A549 (cell line): Measurements from ENCODE around the gene PRR9. TPM values are rescaled to one million over a fixed set of nuclear protein-coding genes. Genes with fewer than 3 reads are reported as not detected.

Experiments used
- ATAC-seq, 2 experiments: fragments of 200-7000 bp in 1 of 2; fragments of >200 bp in 1 of 2; cut with Nextera tagmentation in 1 of 2; cut with Tn5 transposase in 1 of 2; 3 replicates each; pipeline versions ENCODE4 v1.8.0 to v1.9.1; 2018 to 2020; ENCODE audit warnings: mild to moderate bottlenecking in 1 of 2, moderate library complexity in 1 of 2
- CTCF ChIA-PET: fragments of 300-600 bp; sonication (Branson Sonifier 250); formaldehyde crosslinking; extraction: SDS; loops from one replicate; lab custom pipeline; 2021; ENCODE audit warnings: antibody characterized with exemption, inconsistent platforms; lab: Yijun Ruan, JAX
- POLR2A ChIA-PET: fragments of 350-600 bp; formaldehyde crosslinking; extraction: SDS; loops from one replicate; lab custom pipeline; 2021; ENCODE audit warnings: antibody characterized with exemption, inconsistent platforms; lab: Yijun Ruan, JAX
- DNase-seq, 2 experiments: peaks; one replicate each; pipeline versions ENCODE4 v3.0.0 to v3.0.0-alpha.2; 2011 to 2016; ENCODE audit warnings: low read depth in 1 of 2, low spot score in 1 of 2
- FAIRE-seq: peaks from 2 replicates; lab custom pipeline; 2011; peaks lifted over from hg19 to GRCh38; lab: Jason Lieb, UNC
- H3K27ac ChIP-seq, 2 experiments: fragments of >200 bp; sonication (Bioruptor Twin); formaldehyde crosslinking; 3 replicates each; pipeline ENCODE4 v1.5.1; 2016 to 2017
- H3K4me1 ChIP-seq: fragments of >200 bp; sonication (Bioruptor Twin); formaldehyde crosslinking; 3 replicates; pipeline ENCODE4 v1.6.1; 2016
- H3K4me2 ChIP-seq: fragments of >200 bp; sonication (Bioruptor Twin); formaldehyde crosslinking; 3 replicates; pipeline ENCODE4 v1.6.1; 2016
- H3K4me3 ChIP-seq: fragments of >200 bp; sonication (Bioruptor Twin); formaldehyde crosslinking; 3 replicates; pipeline ENCODE4 v1.5.1; 2016
- H3K9me3 ChIP-seq: fragments of >200 bp; sonication (Bioruptor Twin); formaldehyde crosslinking; 3 replicates; pipeline ENCODE4 v1.6.1; 2016
- BHLHE40 ChIP-seq: IDR thresholded peaks from 2 replicates; pipeline ENCODE4 v1.6.1; 2012; ENCODE audit warnings: low read depth, low read length, inconsistent platforms
- CBX8 ChIP-seq: fragments of 200-600 bp; sonication (generic); IDR thresholded peaks from 2 replicates; pipeline ENCODE4 v1.6.1; 2016
- CTCF ChIP-seq: fragments of >200 bp; sonication (Bioruptor Twin); formaldehyde crosslinking; IDR thresholded peaks from 3 replicates; pipeline ENCODE4 v1.5.1; 2016
- EP300 ChIP-seq, 2 experiments: fragments of >200 bp; sonication (Bioruptor Twin); formaldehyde crosslinking; IDR thresholded peaks; 2 replicates in 1 of 2; 3 replicates in 1 of 2; pipeline ENCODE4 v1.6.1; 2016 to 2017
- HDAC2 ChIP-seq: fragments of 200-600 bp; sonication (generic); IDR thresholded peaks from 2 replicates; pipeline ENCODE4 v1.6.1; 2016
- HOXA7 ChIP-seq: fragments of 250-450 bp; sonication (Bioruptor Pico); IDR thresholded peaks from 2 replicates; pipeline ENCODE4 v1.5.0; 2020; ENCODE audit warnings: mild to moderate bottlenecking, moderate library complexity
- KDM5A ChIP-seq: fragments of 200-600 bp; sonication (generic); IDR thresholded peaks from 2 replicates; pipeline ENCODE4 v1.6.1; 2016; ENCODE audit warnings: antibody characterized with exemption, mild to moderate bottlenecking
- MAZ ChIP-seq: fragments of 150-350 bp; IDR thresholded peaks from 2 replicates; pipeline ENCODE4 v1.6.1; 2014; ENCODE audit warnings: antibody characterized with exemption, low read depth, low read length, borderline replicate concordance
- NFE2L2 ChIP-seq: fragments of 150-350 bp; conservative IDR thresholded peaks from 2 replicates; pipeline ENCODE4 v1.6.1; 2014; ENCODE audit warnings: low read length
- NPAS2 ChIP-seq: fragments of 250-450 bp; sonication (Bioruptor Pico); IDR thresholded peaks from 2 replicates; pipeline ENCODE4 v1.8.0; 2022; ENCODE audit warnings: mild to moderate bottlenecking, moderate library complexity, borderline replicate concordance
- RAD21 ChIP-seq, 2 experiments: fragments of >200 bp in 1 of 2; sonication (Bioruptor Twin) in 1 of 2; formaldehyde crosslinking in 1 of 2; IDR thresholded peaks in 1 of 2; conservative IDR thresholded peaks in 1 of 2; 2 replicates in 1 of 2; 3 replicates in 1 of 2; pipeline ENCODE4 v1.6.1; 2012 to 2018; ENCODE audit warnings: inconsistent platforms in 1 of 2
- RFX5 ChIP-seq: fragments of 450-650 bp; IDR thresholded peaks from 2 replicates; pipeline ENCODE4 v1.7.1; 2014; ENCODE audit warnings: antibody characterized with exemption, mild to moderate bottlenecking, moderate library complexity
- ZC3H11A ChIP-seq: fragments of 450-650 bp; IDR thresholded peaks from 2 replicates; pipeline ENCODE4 v1.6.1; 2014; ENCODE audit warnings: antibody characterized with exemption, mild to moderate bottlenecking
- ZFP36 ChIP-seq: fragments of 450-650 bp; IDR thresholded peaks from 2 replicates; pipeline ENCODE4 v1.6.1; 2014; ENCODE audit warnings: borderline replicate concordance; ENCODE audit not compliant: partially characterized antibody
- ZNF302 ChIP-seq: fragments of 250-450 bp; sonication (Bioruptor Pico); IDR thresholded peaks from 2 replicates; pipeline ENCODE4 v1.9.0; 2021; ENCODE audit warnings: inconsistent platforms, mild to moderate bottlenecking, moderate library complexity
- WGBS: methylation state at CpG from one replicate; pipeline ENCODE4 v1.1.6; 2017; ENCODE audit errors: missing lambda C conversion rate; 5-methylcytosine and 5-hydroxymethylcytosine counted together
- polyA plus RNA-seq, 4 experiments: library from polyadenylated mRNA; depleted of rRNA in 3 of 4; stranded (reverse); fragments of >200 nt; fragmentation: RNase III in 1 of 4; extraction: RNeasy Plus Mini Kit Qiagen cat#74134 plus additional on column Dnase treatment in 1 of 4; gene quantifications; 2 replicates in 3 of 4; 3 replicates in 1 of 4; pipeline ENCODE4 v1.2.3, GENCODE V29; 2011 to 2017
- TF ChIP-seq, protein P1 (sequence below): fragments of 250-450 bp; sonication (Bioruptor Pico); IDR thresholded peaks from 2 replicates; pipeline ENCODE4 v1.5.0; 2020; ENCODE audit warnings: low read depth, mild to moderate bottlenecking, moderate library complexity
- TF ChIP-seq, protein P2 (sequence below): fragments of >200 bp; sonication (Bioruptor Twin); formaldehyde crosslinking; IDR thresholded peaks from 2 replicates; pipeline ENCODE4 v1.6.1; 2016

Gene PRR9
- polyA plus RNA-seq, 2 of the 4 experiments (the other 2 are of a cell fraction), result not detected

DNA sequence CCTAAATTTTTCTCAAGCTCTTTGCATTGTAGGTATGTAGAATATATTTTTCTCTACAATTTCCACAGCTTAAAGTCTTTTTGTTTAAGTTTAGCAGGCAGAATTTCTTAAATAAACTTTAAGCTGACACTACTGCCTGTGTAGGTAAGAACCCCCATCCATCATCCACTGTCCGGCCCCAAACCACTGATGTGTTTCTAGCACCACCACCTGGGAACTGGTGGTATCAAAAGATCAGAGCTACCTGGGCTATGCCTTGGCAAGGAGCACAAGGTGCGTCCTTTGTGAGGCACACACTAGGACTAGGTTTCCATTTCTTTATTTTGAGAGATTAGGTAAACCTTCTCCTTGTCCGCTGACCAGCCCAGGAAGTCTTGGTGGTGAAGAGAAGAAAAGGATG is 24.7 kb upstream of the PRR9 start:
- FAIRE-seq (no peak), ATAC-seq (peak; percentile 55 to 74; a peak in 4 of 6 replicates)
- Histone ChIP-seq H3K4me1 (no peaks in the 10 kb centered on the region), H3K9me3 (no peaks in the 10 kb centered on the region), H3K4me3 (no peak overlapping the region)
- WGBS, result 0% methylated on average over 3 of the region's 3 CpGs
- POLR2A ChIA-PET, result no interaction called here
- TF ChIP-seq EP300 (IDR thresholded peaks at IDR 0.05) (no peak), RAD21 (conservative IDR thresholded peaks at IDR 0.05 in 1 of 2, IDR thresholded peaks at IDR 0.05 in 1 of 2) (peak; percentile 28 to 61; a peak in 3 of 5 replicates)
- TF ChIP-seq, all 56 proteins: peak for 1
- DNase-seq, result peak in 1 of 2 experiments; percentile 11
- Histone ChIP-seq H3K27ac (no peak overlapping the region), H3K4me2 (no peak overlapping the region)
- CTCF ChIA-PET, result interaction anchor here (0.7 to 3.5 kb wide), 13 partner anchors 9 to 538 kb away, joined by 3 to 31 read pairs (median 3); no protein-coding TSS in a partner anchor

GRCh38 chr1:153194331-153195050 is 22.9 kb upstream of the PRR9 start:
- FAIRE-seq, result no peak
- TF ChIP-seq CTCF, result no peak
- CTCF ChIA-PET, result interaction anchor here (0.9 to 1.6 kb wide), 2 partner anchors 234 to 541 kb away, joined by 3 to 4 read pairs; no protein-coding TSS in a partner anchor

DNA sequence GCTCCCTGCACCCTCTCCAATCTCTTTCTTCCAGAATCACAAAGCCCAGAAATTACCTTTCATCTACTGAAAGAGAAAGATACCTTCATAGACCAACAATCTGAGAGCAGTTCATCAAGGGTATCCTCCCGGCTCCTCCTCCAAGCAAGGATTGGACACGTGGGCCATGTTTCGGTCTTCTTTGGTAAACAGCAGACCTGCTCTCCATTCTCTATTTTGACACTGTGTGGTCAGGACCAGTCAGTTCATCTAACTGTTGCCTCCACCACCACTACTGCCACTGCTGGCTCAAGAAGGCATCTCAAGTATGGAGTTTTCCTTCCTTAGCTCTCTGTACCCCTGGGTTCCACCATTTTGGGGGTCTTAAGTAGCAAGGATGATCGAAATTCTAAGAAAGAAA is 22.2 kb upstream of the PRR9 start:
- POLR2A ChIA-PET, result no interaction called here
- Histone ChIP-seq H3K4me3 (no peak overlapping the region), H3K9me3 (no peaks in the 10 kb centered on the region), H3K27ac (no peak overlapping the region), H3K4me1 (no peaks in the 10 kb centered on the region), H3K4me2 (no peak overlapping the region)
- 12% methylated on average over 4 of the region's 4 CpGs for whole genome bisulfite sequencing
- no peak for FAIRE-seq
- ATAC-seq, result no peak
- TF ChIP-seq RFX5 (no peak), BHLHE40 (no peak), CTCF (no peak), ZC3H11A (no peak), ZNF302 (CRISPR knock-in tag) (no peak)
- TF ChIP-seq, protein P1, sequence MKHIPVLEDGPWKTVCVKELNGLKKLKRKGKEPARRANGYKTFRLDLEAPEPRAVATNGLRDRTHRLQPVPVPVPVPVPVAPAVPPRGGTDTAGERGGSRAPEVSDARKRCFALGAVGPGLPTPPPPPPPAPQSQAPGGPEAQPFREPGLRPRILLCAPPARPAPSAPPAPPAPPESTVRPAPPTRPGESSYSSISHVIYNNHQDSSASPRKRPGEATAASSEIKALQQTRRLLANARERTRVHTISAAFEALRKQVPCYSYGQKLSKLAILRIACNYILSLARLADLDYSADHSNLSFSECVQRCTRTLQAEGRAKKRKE, result no peak
- TF ChIP-seq, all 56 proteins: peak for 0
- CTCF ChIA-PET, result no interaction called here
- DNase-seq, result no peak

More at GRCh38 chr1:153194331-153195050, 22.9 kb upstream of the PRR9 start:
- 0% methylated on average over 3 of the region's 3 CpGs for WGBS
- Histone ChIP-seq H3K9me3 (no peaks in the 10 kb centered on the region), H3K4me1 (no peaks in the 10 kb centered on the region), H3K4me3 (no peak overlapping the region), H3K4me2 (no peak overlapping the region), H3K27ac (no peak overlapping the region)
- no peak for DNase-seq
- no peak for ATAC-seq
- POLR2A ChIA-PET, result no interaction called here

- H3K27ac ChIP-seq, result no peak overlapping the region
- TF ChIP-seq ZFP36, result no peak
- TF ChIP-seq HOXA7 (CRISPR knock-in tag), result no peak
- no peak for TF ChIP-seq MAZ
- no peak for TF ChIP-seq NPAS2
- TF ChIP-seq KDM5A, result no peak
- TF ChIP-seq, protein P2, sequence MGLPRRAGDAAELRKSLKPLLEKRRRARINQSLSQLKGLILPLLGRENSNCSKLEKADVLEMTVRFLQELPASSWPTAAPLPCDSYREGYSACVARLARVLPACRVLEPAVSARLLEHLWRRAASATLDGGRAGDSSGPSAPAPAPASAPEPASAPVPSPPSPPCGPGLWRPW, result no peak
- TF ChIP-seq NFE2L2, result no peak
- no peak for TF ChIP-seq HDAC2
- TF ChIP-seq CBX8, result no peak
- 5% methylated on average over 4 of the region's 4 CpGs for WGBS
- no peak overlapping the region for H3K4me2 ChIP-seq
- ATAC-seq (no peak), FAIRE-seq (no peak), DNase-seq (no peak)
- ChIA-PET CTCF (interaction anchor here (2.2 kb wide), 1 partner anchor 9 kb away, joined by 6 read pairs; no protein-coding TSS in a partner anchor), POLR2A (no interaction called here)
- no peaks in the 10 kb centered on the region for H3K9me3 ChIP-seq
- H3K4me3 ChIP-seq, result no peak overlapping the region
- no peaks in the 10 kb centered on the region for H3K4me1 ChIP-seq
Observed at GRCh38 chr1:153202006-153202405, 15.4 kb upstream of the PRR9 start.
